Measurements from ENCODE around the gene SLC12A7. TPM values are rescaled to one million over a fixed set of nuclear protein-coding genes. Genes with fewer than 3 reads are reported as not detected.

Gene SLC12A7
- total RNA-seq, 2 donors from 2014 or later: 58.9 to 61.6 TPM

DNA sequence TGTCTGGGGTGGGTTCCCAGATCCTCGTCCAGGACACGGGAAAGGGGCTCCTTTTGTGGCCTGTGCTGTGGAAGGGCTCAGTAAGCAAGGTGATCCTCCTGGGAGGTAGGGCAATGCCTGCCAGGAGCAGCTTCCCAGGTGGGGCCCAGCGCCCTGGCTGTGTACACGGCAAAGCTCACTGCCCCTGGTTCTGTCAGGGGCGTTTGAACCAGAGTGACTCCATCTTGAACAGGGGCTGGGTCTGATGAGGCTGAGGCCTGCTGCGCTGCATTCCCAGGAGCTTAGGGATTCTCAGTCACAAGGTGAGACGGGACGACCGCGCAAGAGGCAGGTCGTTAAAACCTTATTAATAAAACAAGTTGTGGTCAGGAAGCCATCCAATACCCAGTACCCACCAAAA, 19.9 kb upstream of the SLC12A7 start:
- no peaks in the 10 kb centered on the region for H3K36me3 Mint-ChIP-seq (ENCODE audit: low read depth)

DNA sequence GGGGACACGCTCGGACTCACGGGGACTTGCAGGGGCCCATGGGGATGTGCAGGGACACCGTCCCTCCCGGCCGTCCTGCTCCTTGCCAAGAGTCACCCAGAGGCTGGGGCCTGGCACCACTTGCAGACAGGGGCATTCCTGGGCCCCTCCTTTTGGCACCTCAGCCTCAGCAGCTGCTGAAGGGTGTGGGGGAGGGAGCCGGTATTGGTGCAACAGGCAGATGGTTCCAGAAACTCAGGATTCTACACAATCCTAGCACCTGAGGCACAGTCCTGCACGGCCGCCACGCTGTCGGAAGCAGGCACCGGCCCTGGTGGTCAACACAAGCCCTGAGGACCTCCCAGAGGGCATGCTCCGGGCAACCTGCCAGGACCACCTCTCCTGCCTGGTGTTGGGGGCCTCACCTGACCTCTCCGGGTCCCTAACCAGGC, 19.3 kb upstream of the SLC12A7 start:
- Mint-ChIP-seq H3K9me3 (no peaks in the 10 kb centered on the region), H3K27me3 (ENCODE audit: insufficient read depth) (no peaks in the 10 kb centered on the region), H3K36me3 (ENCODE audit: low read depth) (no peaks in the 10 kb centered on the region), H3K27ac (no peak overlapping the region), H3K4me3 (no peak overlapping the region), H3K4me1 (peaks cover 23% of the 10 kb centered on the region)
- Histone ChIP-seq H3K9me3 (ENCODE audit: control insufficient read depth, low read length) (no peaks in the 10 kb centered on the region), H3K36me3 (ENCODE audit: control insufficient read depth, insufficient read depth, low read length) (no peaks in the 10 kb centered on the region), H3K27me3 (ENCODE audit: control insufficient read depth, insufficient read depth, low read length, poor library complexity, severe bottlenecking) (no peaks in the 10 kb centered on the region), H3K4me3 (ENCODE audit: low read length) (no peak overlapping the region), H3K27ac (ENCODE audit: low read depth, low read length) (no peak overlapping the region), H3K9ac (ENCODE audit: extremely low read depth, low read length, poor library complexity, severe bottlenecking) (no peak overlapping the region), H3K4me1 (ENCODE audit: control insufficient read depth, insufficient read depth, low read length) (peaks cover 8% of the 10 kb centered on the region)
- TF ChIP-seq, protein P1, sequence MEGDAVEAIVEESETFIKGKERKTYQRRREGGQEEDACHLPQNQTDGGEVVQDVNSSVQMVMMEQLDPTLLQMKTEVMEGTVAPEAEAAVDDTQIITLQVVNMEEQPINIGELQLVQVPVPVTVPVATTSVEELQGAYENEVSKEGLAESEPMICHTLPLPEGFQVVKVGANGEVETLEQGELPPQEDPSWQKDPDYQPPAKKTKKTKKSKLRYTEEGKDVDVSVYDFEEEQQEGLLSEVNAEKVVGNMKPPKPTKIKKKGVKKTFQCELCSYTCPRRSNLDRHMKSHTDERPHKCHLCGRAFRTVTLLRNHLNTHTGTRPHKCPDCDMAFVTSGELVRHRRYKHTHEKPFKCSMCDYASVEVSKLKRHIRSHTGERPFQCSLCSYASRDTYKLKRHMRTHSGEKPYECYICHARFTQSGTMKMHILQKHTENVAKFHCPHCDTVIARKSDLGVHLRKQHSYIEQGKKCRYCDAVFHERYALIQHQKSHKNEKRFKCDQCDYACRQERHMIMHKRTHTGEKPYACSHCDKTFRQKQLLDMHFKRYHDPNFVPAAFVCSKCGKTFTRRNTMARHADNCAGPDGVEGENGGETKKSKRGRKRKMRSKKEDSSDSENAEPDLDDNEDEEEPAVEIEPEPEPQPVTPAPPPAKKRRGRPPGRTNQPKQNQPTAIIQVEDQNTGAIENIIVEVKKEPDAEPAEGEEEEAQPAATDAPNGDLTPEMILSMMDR (conservative IDR thresholded peaks at IDR 0.05): no peak
- 89 to 95% methylated on average over 9 to 14 of the region's 14 CpGs for WGBS, 2 experiments (ENCODE audit: insufficient coverage in 1 of 2, insufficient read length in 1 of 2)
- no peak for DNase-seq

More for the DNA sequence above, 19.9 kb upstream of the SLC12A7 start:
- DNase-seq: no peak
- H3K27me3 ChIP-seq (ENCODE audit: control insufficient read depth, insufficient read depth, low read length, poor library complexity, severe bottlenecking): no peaks in the 10 kb centered on the region
- TF ChIP-seq, protein P1 (conservative IDR thresholded peaks at IDR 0.05): no peak
- peaks cover 8% of the 10 kb centered on the region for H3K4me1 ChIP-seq (ENCODE audit: control insufficient read depth, insufficient read depth, low read length)
- H3K4me1 Mint-ChIP-seq: peaks cover 23% of the 10 kb centered on the region
- H3K9ac ChIP-seq (ENCODE audit: extremely low read depth, low read length, poor library complexity, severe bottlenecking): no peak overlapping the region
- H3K27ac ChIP-seq (ENCODE audit: low read depth, low read length): no peak overlapping the region
- H3K4me3 ChIP-seq (ENCODE audit: low read length): no peak overlapping the region
- H3K36me3 ChIP-seq (ENCODE audit: control insufficient read depth, insufficient read depth, low read length): no peaks in the 10 kb centered on the region
- no peaks in the 10 kb centered on the region for H3K9me3 Mint-ChIP-seq
- no peak overlapping the region for H3K4me3 Mint-ChIP-seq
- H3K9me3 ChIP-seq (ENCODE audit: control insufficient read depth, low read length): no peaks in the 10 kb centered on the region
- no peaks in the 10 kb centered on the region for H3K27me3 Mint-ChIP-seq (ENCODE audit: insufficient read depth)
- no peak overlapping the region for H3K27ac Mint-ChIP-seq
- 92% methylated on average over 5 to 11 of the region's 11 CpGs for WGBS, 2 experiments (ENCODE audit: insufficient coverage in 1 of 2, insufficient read length in 1 of 2)

DNA sequence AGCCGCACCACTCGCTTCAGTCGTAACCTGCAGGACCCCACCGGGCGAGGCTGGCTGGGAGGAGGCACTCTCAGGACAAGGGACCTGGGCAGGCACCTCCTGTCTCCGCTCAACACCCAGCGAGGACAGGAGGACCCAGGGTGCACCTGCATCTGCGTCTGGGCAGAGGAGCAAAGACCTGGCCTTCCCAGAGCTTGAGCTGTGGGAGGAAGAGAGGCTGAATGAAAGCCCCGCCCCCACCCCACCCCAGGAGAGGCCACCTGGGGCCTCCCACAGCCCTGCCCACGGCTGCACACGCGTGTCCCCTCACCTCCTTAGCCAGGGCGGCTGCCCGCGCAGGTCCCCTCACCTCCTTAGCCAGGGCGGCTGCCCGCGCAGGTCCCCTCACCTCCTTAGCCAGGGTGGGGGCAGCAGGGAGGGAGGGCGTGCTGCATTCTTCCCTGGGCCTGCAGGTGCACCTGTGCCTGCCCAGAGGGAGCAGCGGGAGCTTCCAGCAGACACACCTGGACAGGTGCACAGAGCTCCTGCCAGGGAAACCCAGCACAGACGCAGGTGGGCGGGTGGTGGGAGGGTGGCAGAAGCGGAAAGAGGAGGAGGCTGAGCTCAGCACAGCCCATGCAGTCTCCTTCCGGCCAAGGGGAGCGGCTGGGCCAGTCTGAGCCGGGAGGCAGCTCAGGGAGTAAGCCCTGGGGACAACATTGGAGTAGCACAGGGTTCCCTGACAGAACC, 18.5 kb upstream of the SLC12A7 start:
- H3K4me1 ChIP-seq (ENCODE audit: control insufficient read depth, insufficient read depth, low read length): peaks cover 8% of the 10 kb centered on the region
- H3K9me3 Mint-ChIP-seq: no peaks in the 10 kb centered on the region
- H3K36me3 ChIP-seq (ENCODE audit: control insufficient read depth, insufficient read depth, low read length): no peaks in the 10 kb centered on the region
- no peak overlapping the region for H3K4me3 Mint-ChIP-seq
- H3K4me3 ChIP-seq (ENCODE audit: low read length): no peak overlapping the region
- DNase-seq: no peak
- H3K27ac ChIP-seq (ENCODE audit: low read depth, low read length): no peak overlapping the region
- peaks cover 23% of the 10 kb centered on the region for H3K4me1 Mint-ChIP-seq
- H3K9ac ChIP-seq (ENCODE audit: extremely low read depth, low read length, poor library complexity, severe bottlenecking): no peak overlapping the region
- no peaks in the 10 kb centered on the region for H3K36me3 Mint-ChIP-seq (ENCODE audit: low read depth)
- 91 to 100% methylated on average over 1 to 25 of the region's 26 CpGs for WGBS, 2 experiments (ENCODE audit: insufficient coverage in 1 of 2, insufficient read length in 1 of 2)
- no peaks in the 10 kb centered on the region for H3K27me3 ChIP-seq (ENCODE audit: control insufficient read depth, insufficient read depth, low read length, poor library complexity, severe bottlenecking)
- H3K9me3 ChIP-seq (ENCODE audit: control insufficient read depth, low read length): no peaks in the 10 kb centered on the region
- no peak overlapping the region for H3K27ac Mint-ChIP-seq
- TF ChIP-seq, protein P1 (conservative IDR thresholded peaks at IDR 0.05): peak; percentile 27
- H3K27me3 Mint-ChIP-seq (ENCODE audit: insufficient read depth): no peaks in the 10 kb centered on the region

All from endodermal cell (in vitro differentiated cells).